HG02943 (cell line): Measurements from ENCODE around the gene SEMA5B.

ENCODE experiments used
- ATAC-seq: cut with Tn5 transposase; IDR thresholded peaks from one replicate; pipeline ENCODE4 v1.9.1; 2021; ENCODE audit warnings: mild to moderate bottlenecking, low read depth, moderate library complexity; ENCODE audit not compliant: unreplicated experiment

SEMA5B gene

DNA sequence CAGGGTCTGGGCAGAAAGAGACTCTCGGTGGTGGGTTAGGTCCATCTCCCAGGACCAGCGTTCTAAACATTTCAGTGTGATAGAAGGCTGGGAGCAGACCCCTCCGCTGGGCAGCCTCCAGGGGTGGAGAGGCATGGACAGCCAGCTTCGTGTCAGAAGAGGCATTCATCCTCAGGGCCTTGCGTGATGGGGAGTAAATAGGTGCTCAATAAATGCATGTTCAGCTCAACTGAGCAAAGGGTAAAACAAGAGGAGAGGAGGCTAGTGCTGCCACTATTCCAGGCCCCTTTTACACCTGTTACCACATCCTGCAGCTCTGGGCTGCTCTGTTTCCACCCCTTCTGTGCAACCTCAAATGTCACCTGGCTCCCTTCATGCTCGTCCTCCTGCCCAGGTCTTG lies 49.0 kb downstream of the SEMA5B start:
- no peak for ATAC-seq

DNA sequence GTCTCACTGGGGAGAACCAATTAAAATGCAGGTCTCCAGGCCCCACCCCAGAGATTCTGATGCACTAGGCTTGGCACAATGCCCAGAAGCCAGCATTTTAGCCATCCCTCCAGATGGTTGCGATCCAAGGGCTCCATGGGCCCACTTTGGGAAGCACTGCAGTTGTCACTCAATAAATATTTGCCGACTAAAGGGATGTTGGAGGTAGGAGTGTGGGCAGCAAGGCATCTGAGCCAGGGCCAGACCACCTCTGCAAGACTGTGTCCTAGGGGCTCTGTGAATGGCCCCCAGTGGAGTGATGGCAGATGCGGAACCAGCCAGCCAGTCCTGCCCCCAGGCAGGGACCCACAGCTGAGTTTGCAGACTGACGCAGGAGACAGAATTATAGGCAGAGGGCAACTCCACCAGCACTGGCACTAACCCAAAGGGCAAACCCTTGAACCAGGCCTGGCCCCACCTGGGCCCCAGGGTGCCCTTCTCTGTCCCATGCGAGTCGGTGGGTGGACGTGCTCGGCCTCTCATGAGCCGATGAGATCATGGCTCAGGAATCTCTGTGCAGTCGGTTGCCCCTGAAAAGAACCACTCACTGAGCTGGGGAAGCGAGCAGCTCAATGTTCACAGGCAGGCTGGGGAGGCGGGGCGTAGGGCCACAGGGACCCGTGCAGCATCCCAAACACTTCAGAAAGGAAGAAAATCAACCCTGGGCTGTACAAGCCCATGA lies 49.7 kb downstream of the SEMA5B start:
- no peak for ATAC-seq

DNA sequence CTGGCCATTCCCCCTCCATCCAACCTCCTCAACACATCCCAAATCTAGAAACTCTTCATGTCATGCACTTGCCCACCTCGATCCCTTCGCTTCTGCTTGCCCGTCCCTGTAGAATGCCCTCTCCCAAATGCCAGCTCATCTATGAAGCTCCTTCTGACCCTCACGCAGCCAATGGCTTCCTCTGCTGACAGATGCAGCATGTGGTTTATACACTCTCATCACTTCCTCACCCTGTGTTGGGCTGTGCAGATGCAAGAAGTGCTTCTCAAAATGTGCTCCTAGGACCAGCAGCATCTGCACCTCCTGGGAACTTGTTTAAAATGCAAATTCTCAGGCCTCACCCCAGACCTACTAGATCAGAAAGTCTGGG lies 51.7 kb downstream of the SEMA5B start:
- ATAC-seq, result no peak

DNA sequence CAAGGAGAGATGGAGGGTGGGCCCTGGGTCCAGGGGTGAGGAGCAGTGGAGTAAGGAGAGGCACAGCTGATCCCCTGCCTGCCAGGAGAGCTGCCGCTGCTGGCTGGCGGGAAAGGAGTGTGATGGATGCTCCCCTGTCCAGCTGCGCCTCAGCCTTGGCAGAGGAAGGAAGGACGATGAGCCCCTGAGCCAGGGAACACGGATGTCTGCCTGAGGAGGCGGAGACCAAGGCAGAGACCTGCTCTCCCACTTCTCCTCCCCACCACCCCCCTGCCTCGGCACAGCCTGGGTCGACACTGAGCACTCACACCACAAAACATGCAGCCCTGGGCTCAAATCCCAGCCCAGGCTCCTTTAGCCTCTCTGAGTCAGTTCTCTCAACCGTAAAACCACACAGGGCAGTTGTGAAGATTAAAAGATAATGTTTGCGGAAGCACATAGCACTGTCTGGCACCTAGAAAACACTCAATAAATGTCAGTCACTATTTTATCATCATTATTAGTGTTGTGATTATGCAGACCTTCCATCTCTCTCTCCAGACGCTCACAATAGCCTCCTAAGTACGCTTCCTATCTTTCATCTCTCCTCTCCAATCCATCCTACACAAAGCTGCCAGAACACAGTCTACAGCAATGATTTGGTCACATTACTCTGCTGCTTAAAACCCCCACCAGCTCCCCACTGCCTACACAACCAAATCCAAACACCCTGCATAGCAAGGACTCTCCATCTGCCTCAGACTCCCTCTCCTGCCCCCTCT lies 52.2 kb downstream of the SEMA5B start:
- no peak for ATAC-seq

DNA sequence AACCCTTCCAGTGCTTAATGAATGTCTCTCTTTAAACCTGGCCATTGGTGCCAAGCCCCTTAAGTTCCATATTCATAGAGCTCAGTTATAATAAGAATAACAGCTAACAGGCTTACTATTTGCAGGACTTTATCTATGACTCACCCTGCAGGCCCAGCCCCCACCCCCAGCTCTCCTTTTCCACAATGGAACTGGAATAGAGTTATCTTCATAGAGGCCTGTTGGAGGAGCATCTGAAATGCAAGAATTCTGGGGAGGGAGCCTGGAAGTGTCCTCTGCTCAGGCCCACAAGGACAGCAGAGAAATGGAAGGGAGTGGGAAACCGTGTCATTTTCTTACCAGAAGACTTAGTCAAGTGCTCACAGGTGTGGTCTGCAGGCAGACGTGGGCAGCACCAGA lies 52.8 kb downstream of the SEMA5B start:
- ATAC-seq, result no peak

DNA sequence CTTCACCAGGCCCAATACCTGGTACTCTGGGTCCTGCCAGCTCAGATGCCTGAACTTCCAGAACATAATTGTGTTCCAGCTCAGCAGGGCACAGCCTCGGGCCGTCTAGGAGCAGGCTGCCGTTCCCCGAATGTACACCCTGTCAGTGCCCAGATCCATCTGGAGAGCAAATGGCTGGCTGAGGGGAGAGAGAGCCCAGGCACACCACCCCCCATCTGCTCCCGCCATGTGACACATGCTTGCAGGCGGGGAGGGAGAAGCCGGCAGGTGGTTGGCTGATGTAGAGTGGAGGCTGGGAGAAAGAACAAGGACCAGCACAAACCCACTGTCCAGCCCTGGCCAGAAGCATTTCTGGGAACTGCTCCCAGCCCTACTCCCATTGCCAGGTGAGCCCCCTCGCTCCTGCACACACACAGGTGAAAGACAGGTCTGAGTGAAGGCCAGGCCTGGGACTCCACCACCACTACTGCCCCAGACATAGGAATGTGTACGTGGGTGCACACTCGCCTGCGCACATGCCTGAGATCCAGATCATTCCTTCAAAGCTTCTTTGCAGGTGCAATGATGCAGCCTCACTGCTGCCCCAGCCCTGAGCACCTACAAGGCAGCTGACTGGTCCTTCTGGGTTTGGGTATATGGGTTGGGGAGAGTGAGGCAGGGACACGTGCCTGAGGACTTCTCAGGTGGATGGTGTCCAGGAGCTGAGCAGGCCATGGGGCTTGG lies 53.5 kb downstream of the SEMA5B start:
- ATAC-seq, result no peak

DNA sequence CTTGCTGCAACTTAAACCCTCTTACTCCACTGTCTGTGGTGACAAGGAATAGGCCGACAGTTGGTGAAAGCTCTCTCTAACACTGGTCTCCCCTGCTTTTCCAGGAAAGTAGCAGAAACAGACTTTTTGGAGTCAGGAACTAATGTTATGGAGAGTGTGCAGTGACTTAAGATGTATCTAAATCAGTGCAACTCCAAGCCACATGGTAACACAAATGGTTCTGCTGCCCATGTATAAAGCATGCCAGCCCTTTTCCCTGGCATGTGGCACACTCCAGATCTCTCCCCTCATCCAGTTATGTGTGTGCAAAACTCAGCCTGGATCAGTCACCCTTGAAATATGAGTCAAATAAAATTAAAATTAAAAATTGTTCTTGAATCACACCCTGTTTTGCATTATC lies 55.4 kb downstream of the SEMA5B start:
- ATAC-seq, result no peak

DNA sequence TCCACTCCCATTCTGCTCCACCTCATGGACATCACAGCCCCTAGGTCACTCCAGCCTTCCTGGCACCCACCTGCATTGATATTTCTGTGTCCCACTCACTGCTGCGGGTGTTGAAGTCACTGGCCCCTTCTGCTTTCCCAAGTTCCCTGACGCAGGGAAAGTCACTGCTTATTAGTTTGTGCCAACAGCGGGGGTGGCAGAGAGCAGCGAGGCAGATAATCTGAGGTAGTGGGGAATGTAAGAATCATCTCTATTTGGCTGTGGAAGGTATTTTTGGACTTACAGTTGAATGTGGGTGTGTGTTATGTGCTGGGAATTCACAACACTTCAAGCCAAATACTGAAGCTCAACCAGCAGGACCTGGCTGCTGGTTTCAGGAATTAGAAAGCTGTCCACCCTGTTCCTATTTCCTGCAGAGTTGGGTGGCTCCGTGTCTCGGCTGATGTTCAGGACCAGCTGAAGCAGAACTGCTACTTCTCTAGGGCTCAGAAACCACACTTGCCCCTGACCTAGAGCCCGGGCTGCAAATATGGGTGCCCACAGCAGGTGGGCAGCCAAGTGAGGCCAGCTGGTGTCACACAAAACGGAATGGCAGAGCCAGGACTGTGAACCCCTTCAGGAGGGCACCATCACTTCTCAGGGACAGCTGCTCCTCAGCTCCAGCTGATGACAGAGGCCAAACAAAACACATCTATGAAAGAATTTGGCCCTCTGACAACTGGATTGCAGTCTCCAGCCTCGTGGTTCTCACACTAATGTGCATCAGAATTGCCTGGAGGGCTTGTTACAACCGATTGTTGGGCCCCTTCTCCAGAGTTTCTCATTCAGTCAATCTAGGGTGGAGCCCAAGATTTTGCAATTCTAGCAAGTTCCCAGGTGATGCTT lies 57.7 kb downstream of the SEMA5B start:
- ATAC-seq, result no peak

DNA sequence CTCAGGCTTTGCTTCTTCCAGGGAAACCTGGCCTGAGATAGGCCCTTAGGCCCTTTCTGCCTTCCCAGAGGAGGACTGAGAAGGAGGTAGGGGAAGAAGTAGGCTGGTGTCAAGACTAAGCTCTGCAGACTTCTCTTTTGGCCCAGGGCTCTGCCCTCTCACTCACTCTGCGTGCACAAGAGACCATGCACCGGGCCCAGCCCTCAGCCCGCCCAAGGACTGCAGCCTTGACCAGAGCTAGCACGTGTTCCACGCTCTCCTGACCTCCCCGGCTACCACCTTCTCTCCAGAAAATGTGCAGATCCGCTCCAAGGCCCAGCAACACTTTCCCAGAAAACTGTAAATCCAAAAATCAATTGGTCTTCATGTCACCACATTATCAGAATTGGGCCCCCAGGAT lies 59.8 kb downstream of the SEMA5B start:
- no peak for ATAC-seq

DNA sequence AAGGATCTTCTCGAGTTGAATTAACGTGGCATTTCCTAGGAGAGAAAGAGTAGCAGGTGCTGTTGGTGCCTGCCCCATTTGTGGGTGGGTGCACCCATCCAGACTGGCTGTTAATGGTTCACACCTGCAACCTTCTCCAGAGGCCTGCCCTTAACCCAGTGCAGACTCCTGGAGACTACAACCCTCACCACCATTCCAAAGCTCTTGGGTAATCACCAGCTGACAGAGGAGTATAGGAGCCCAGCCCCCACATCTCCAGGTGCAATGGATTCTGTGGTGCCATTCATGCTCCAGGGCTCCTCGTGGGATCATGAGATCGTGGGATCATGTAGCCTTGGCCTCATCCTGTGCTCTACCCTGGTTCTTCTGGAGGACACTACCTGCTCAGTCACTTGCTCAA lies 60.2 kb downstream of the SEMA5B start:
- no peak for ATAC-seq

DNA sequence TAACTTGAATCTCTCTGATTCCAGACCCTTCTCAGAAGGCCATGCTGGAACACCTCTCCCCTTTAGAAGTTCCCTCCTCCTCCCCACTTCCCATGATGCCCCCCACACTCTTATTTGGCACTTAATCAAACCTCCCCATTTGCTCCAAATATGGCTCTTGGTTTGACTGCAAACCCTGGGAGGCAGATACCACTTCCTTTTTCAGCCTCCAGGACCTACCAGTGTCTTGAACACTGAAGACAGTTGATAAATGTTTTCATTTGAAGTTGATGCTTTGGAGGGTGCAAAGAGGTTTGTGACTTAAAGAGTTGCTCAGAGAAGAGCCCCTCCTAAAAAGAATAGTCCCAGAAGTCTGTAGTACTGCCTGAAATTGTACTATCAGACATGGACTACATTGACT lies 61.5 kb downstream of the SEMA5B start:
- ATAC-seq, result no peak

DNA sequence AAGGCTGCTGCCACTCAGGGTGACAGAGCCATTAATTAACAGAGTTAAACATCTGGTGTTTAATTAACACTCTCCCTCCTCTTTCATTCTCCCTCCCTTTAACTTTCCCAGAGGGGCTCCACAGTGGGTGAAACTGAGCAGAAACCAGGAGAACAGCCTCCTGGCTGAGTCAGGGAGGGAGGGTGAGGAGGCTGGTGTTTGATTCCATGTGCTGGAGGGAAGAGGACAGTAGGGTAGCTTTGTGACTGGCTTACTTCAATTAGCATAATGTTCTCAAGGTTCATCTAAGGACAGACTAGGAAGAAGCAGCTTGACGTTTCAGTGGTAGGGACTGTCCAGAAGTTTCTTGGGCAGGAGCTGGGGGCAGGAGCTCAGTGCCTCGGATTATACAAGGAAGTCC lies 62.8 kb downstream of the SEMA5B start:
- ATAC-seq, result no peak

DNA sequence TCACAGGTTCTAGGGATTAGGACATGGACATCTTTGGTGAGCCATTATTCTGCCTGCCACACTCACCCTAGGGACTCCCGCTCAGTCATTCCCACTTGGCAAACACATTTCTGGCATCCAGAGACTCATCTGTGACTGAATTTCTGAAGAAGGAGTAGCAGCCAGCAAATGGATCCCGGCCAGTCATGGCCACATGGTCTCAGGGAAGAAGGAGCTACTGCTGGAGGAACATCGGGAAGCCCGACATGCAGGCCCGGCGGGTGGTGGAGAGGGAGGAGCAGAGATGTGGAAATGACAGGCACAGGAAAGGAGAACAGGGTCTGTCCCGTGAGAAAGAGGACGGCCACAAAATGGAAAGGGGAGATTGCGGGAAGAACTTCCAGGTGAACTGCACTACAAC lies 65.4 kb downstream of the SEMA5B start:
- ATAC-seq, result no peak

DNA sequence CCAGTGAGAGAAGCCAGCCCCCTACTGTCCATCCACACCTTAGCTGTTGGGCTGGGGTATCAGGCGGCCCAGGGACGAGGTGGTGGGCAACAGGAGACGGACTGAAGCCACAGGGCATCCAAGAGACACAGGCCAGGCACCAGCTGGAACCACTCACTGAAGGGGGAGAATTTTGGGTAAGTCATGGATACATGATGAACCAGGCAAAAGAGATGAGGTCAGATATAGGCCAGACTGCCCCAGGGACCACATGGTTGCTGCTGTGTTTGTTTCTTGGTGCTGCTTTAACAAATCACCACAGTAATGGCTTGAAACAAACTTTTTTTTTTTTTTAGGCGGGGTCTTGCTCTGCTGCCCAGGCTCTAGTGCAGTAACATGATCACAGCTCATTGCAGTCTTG lies 66.4 kb downstream of the SEMA5B start:
- ATAC-seq, result no peak

DNA sequence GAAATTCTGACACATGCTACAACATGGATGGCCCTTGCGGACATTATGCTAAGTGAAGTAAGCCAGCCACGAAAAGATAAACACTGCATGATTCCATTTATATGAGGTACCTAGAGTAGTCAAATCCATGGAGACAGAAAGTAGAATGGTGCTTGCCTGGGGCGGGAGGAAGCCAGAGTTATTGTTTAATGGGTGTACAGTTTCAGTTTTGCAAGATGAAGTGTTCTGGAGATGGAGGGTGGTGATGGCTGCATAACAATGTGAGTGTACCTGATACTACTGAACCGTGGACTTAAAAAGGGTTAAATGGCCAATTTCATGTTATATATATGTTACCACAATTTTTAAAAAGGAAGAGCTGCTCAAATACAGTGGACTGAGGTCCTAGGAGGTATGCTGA lies 66.9 kb downstream of the SEMA5B start:
- no peak for ATAC-seq

DNA sequence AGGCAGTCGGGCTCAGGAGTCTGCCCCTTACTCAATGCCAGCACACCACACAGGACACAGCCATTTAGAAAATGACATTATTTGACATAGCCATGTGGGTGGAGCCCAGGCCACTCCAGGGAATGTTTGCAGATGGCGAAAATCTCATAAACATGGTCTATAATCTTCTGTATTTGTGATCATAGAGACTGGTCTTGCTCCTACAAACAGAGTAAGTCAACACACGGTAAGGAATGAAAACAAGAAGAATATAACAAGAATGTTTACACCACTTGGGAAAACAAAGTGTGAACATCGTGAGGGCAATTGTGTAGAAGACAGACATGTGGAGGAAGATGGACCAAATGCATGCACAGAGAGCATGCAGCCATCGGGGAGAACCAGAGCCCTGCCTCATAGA lies 68.2 kb downstream of the SEMA5B start:
- no peak for ATAC-seq

DNA sequence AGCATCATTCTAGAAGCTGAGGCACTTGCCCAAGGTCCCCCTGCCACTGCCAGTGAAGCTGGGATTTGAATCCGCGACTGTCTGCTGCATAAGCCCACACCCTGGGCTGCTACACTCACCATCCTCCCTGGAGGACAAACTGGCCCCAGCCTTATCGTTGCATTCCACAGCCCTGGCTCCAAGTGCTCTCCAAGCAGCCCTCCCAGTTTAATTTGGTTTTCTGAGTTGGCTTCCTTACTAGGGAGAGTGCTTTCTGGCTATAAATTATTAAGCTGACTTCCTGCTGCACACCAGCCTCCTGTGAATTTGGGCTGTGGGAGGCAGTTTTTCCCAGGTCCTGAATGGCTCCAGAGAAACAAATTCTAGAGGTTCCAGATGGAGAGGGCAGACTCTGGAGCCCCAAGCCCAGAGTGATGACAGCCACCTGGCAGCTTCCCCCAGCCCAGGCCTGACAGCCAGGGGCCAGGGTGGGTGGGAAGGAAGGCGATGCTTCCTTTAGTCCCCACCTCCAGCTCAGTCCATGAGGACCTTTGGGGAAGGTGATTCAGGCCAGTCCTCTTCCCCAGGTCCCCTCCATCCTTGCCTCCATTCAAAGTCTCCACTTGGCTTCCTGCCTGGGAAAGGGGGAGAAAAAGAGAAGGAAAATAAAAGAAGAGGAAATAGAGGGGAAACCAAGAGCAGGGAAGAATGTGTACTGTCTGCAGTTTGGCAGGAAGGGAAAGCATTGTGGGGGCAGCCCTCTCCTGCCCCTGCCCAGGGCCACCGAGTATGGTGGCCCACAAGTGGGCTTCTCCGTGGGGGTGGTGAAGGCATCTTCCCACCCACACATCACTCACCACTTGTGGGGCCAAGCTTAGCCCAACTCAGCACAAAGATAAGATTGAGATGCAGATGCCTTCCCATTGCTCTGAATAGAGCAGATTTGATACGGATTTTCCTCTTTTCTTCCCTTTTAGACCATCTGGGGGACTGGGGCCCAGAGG lies 69.6 kb downstream of the SEMA5B start:
- ATAC-seq, result no peak

DNA sequence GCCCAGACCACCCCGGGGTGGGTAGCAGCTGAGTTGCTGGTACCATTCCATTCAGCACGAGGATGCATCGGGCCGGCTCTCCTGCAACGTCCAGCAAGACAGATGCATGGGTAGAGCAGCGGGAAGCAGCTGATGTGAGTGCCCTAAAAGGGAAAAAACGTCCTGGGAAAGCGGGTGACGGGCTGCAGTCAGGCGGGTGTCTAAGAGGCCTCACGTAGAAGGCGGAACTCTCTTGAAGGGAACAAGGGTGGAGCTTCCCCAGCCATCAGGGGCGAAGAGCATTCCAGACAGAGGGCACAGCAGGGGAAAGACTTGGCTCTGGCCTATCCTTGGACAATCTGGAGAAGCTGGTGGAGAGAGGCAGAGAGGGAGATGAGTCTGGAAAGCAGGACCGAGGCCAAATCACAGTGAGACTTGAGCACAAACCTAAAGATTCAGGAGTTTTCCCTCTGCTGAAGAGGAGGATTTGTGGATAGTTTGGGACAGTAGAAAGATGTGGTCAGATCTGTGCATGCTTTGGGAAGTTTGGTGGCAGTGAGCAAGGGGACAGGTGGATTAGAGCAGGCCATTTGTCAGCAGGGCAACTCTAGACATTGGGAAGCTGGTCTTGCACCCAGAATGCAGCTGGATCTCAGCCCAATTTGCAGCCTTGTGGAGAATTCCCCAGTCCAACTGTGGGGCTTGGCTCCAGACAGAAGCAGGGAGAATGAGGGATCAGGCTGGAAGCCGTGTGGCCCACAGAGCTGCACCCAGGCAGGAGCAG lies 70.7 kb downstream of the SEMA5B start:
- no peak for ATAC-seq
